Ovary (tissue), 9 donors: Measurements from ENCODE around the gene TP53TG5. TPM values are rescaled to one million over a fixed set of nuclear protein-coding genes. Genes with fewer than 3 reads are reported as not detected.

Experiments used
- DNase-seq, 5 donors: peaks; one replicate each; pipeline ENCODE4 v3.0.0-alpha.2; 2019 to 2020
- H3K27ac ChIP-seq, 2 donors: fragments of 200-600 bp; one replicate each; pipeline versions ENCODE4 v1.5.1 to v1.8.0; 2019 to 2022
- H3K27me3 ChIP-seq: fragments of 200-600 bp; one replicate; pipeline ENCODE4 v1.8.0; 2022
- H3K36me3 ChIP-seq: fragments of 200-600 bp; sonication (generic); one replicate; pipeline ENCODE4 v1.5.1; 2019
- H3K4me1 ChIP-seq: one replicate; pipeline ENCODE4 v1.8.1; 2013; ENCODE audit warnings: mild to moderate bottlenecking, moderate library complexity; ENCODE audit not compliant: insufficient read depth
- H3K4me3 ChIP-seq: fragments of 200-600 bp; sonication (generic); one replicate; pipeline ENCODE4 v1.5.1; 2017
- H3K9me3 ChIP-seq, 2 donors: fragments of 200-600 bp in 1 of 2; sonication (generic) in 1 of 2; one replicate each; pipeline versions ENCODE4 v1.5.1 to v1.8.1; 2013 to 2019; ENCODE audit warnings: mild to moderate bottlenecking in 1 of 2, moderate library complexity in 1 of 2
- CTCF ChIP-seq, 3 donors: fragments of 450-650 bp in 2 of 3; fragments of 200-600 bp in 1 of 3; IDR thresholded peaks; one replicate each; pipeline versions ENCODE4 v1.5.1 to v1.8.0; 2016 to 2022; ENCODE audit warnings: antibody characterized with exemption in 3 of 3, mild to moderate bottlenecking in 1 of 3
- EP300 ChIP-seq: sonication (generic); formaldehyde crosslinking; IDR thresholded peaks from one replicate; pipeline ENCODE4 v1.6.1; 2017; ENCODE audit warnings: antibody characterized with exemption
- POLR2A ChIP-seq: fragments of 450-650 bp; IDR thresholded peaks from one replicate; pipeline ENCODE4 v1.6.1; 2017; ENCODE audit warnings: antibody characterized with exemption, mild to moderate bottlenecking, moderate library complexity
- WGBS, 3 donors: extraction: QIAGEN DNeasy Blood & Tissue Kit in 1 of 3; methylation state at CpG; one replicate each; pipeline versions ENCODE4 v1.1.5 to v1.1.7; 2013 to 2017; 5-methylcytosine and 5-hydroxymethylcytosine counted together
- intact Hi-C, 4 donors: fragments of 100-400 bp; cut with DNase I; formaldehyde crosslinking; loops; one replicate each; pipeline versions ENCODE4 v1.11.0 to v1.15.1; 2022 to 2023
- polyA plus RNA-seq, 2 donors: library from polyadenylated mRNA; stranded (reverse); fragments of 200-250 nt in 1 of 2; fragments of 350-450 nt in 1 of 2; fragmentation: Illumina TruSeq in 1 of 2; extraction: RNeasy Lipid Tissue Mini Kit (QIAGEN cat#74804) in 1 of 2; gene quantifications; one replicate each; pipeline ENCODE4 v1.2.3, GENCODE V29; 2013 to 2014
- total RNA-seq, 7 donors: library from RNA; depleted of rRNA in 2 of 7; stranded (reverse); fragments of >200 nt in 2 of 7; fragmentation: NEBNext Ultra II Directional in 3 of 7; extraction: Animal tissue kit (Norgen Biotek cat#: 25700) in 3 of 7; gene quantifications; one replicate each; pipeline versions ENCODE4 v1.1.0 to v1.2.4, GENCODE V29; 2016 to 2023
- donor health status: DM: no; HTN: no; CAD: no; lungs with moderate emphysema.
- donor health status: DM: no; HTN: no; CAD: no.
- donor health status: Bipolar disorder and iron deficiency.
- donor health status: DM: yes; HTN: yes; CAD: no.
- donor health status: DM: no; HTN: no; CAD: no.
- donor health status: DM: yes; HTN: yes; CAD: no.

Gene TP53TG5
- total and polyA plus RNA-seq, 9 donors, result 0.02 to 0.89 (median 0.42) TPM; not detected in 6

GRCh38 chr20:45372646-45373352 is 5.3 kb downstream of the TP53TG5 start:
- WGBS, 3 donors, result 40 to 54% (median 48%) methylated on average over 30 of the region's 30 CpGs
- Histone ChIP-seq H3K4me1 (peaks cover 5% of the 10 kb centered on the region), H3K27me3 (no peaks in the 10 kb centered on the region), H3K36me3 (no peaks in the 10 kb centered on the region), H3K27ac (no peak overlapping the region), H3K4me3 (peak overlapping the region; percentile 45), H3K9me3 (no peaks in the 10 kb centered on the region)
- intact Hi-C loops, result loop anchor here in 3 of 4 donors (5.0 to 10.0 kb wide), 3 partner anchors 45 to 65 kb away; partner anchors contain the start of gene PIGT (in 1 of the 3)
- TF ChIP-seq CTCF (IDR thresholded peaks at IDR 0.05), result no peak
- no peak for TF ChIP-seq POLR2A
- TF ChIP-seq EP300, result no peak
- DNase-seq, result peak in 1 of 5 donors; percentile 41

GRCh38 chr20:45372241-45372640 is 5.9 kb downstream of the TP53TG5 start:
- no peak for TF ChIP-seq POLR2A
- TF ChIP-seq EP300, result no peak
- no peak for TF ChIP-seq CTCF (IDR thresholded peaks at IDR 0.05)
- intact Hi-C loops, result loop anchor here in 3 of 4 donors (5.0 to 10.0 kb wide), 3 partner anchors 45 to 65 kb away; partner anchors contain the start of gene PIGT (in 1 of the 3)
- peaks cover 5% of the 10 kb centered on the region for H3K4me1 ChIP-seq
- no peaks in the 10 kb centered on the region for H3K36me3 ChIP-seq
- H3K9me3 ChIP-seq, result no peaks in the 10 kb centered on the region
- DNase-seq, result no peak
- no peak overlapping the region for H3K27ac ChIP-seq
- H3K27me3 ChIP-seq, result no peaks in the 10 kb centered on the region
- 87 to 91% (median 88%) methylated on average over 10 of the region's 10 CpGs for WGBS, 3 donors
- no peak overlapping the region for H3K4me3 ChIP-seq

- Histone ChIP-seq H3K27me3 (no peaks in the 10 kb centered on the region), H3K9me3 (no peaks in the 10 kb centered on the region), H3K27ac (no peak overlapping the region), H3K4me3 (no peak overlapping the region), H3K36me3 (no peaks in the 10 kb centered on the region), H3K4me1 (peaks cover 5% of the 10 kb centered on the region)
- WGBS, 3 donors, result 70 to 96% (median 75%) methylated on average over 3 of the region's 3 CpGs
- no peak for DNase-seq
- intact Hi-C loops, result loop anchor here in 3 of 4 donors (5.0 to 10.0 kb wide), 3 partner anchors 47 to 67 kb away; partner anchors contain the start of gene PIGT (in 1 of the 3)
- TF ChIP-seq POLR2A (no peak), CTCF (IDR thresholded peaks at IDR 0.05) (no peak), EP300 (no peak)
Measured at GRCh38 chr20:45370571-45371160, 7.5 kb downstream of the TP53TG5 start.

- WGBS, 3 donors, result 81 to 86% (median 84%) methylated on average over 6 of the region's 6 CpGs
- TF ChIP-seq POLR2A (no peak), EP300 (no peak), CTCF (IDR thresholded peaks at IDR 0.05) (no peak)
- H3K36me3 ChIP-seq, result no peaks in the 10 kb centered on the region
- DNase-seq, result no peak
- no peaks in the 10 kb centered on the region for H3K27me3 ChIP-seq
- H3K4me3 ChIP-seq, result no peak overlapping the region
- peaks cover 8% of the 10 kb centered on the region for H3K4me1 ChIP-seq
- no peak overlapping the region for H3K27ac ChIP-seq
- intact Hi-C loops, result no loop called here
- no peaks in the 10 kb centered on the region for H3K9me3 ChIP-seq
Measured at GRCh38 chr20:45368221-45368980, 9.7 kb downstream of the TP53TG5 start.
